ENCODE data around the gene NPHS1.

GRCh38 chr19:35807633-35808032 is 44.7 kb downstream of the NPHS1 start:
- TF ChIP-seq EZH2phosphoT487 (IDR thresholded peaks at IDR 0.05; ENCODE audit: borderline replicate concordance) = no peak
- no peak for TF ChIP-seq CTCF (conservative IDR thresholded peaks at IDR 0.05; ENCODE audit: low read length)

All from Loucy (cell line).